ENCODE data around the gene DDX39B. TPM values are rescaled to one million over a fixed set of nuclear protein-coding genes. Genes with fewer than 3 reads are reported as not detected.

Gene DDX39B
- total and polyA plus RNA-seq, 9 of the 15 experiments (the other 6 are each of a cell fraction or from before 2014, with no cell fraction given) = 479 to 869 (median 592) TPM

- FAIRE-seq = peak; percentile 88
- peaks cover 6% of the 10 kb centered on the region for H3K9me1 ChIP-seq (ENCODE audit: control insufficient read depth, insufficient read depth, low read length)
- intact Hi-C loops (cut with micrococcal nuclease) = no loop called here
- H2AFZ ChIP-seq (ENCODE audit: low read depth, low read length) = no peak overlapping the region
- no peak overlapping the region for H3K4me3 ChIP-seq
- in situ Hi-C loops (cut with MboI) = no loop called here
- H4K20me1 ChIP-seq (replicated peaks; ENCODE audit: control insufficient read depth, insufficient read depth, low read length) = no peaks in the 10 kb centered on the region
- H3K9me3 ChIP-seq (replicated peaks; ENCODE audit: control insufficient read depth, insufficient read depth, low read depth, low read length) = no peaks in the 10 kb centered on the region
- POLR2A ChIA-PET = interaction anchor here (0.7 to 5.8 kb wide), 8 partner anchors 11 to 238 kb away, joined by 3 to 38 read pairs (median 4); partner anchors contain the start of genes ATP6V1G2, DDX39B, NFKBIL1 and PRRC2A
- CTCF ChIA-PET (ENCODE audit: low intra/inter-chr PET ratio) = no interaction called here
- H3K27ac ChIP-seq (ENCODE audit: extremely low read depth, low read depth, low read length) = peak overlapping the region; percentile 41
- peak; percentile 79 for ATAC-seq
- H3K36me3 ChIP-seq (ENCODE audit: control insufficient read depth, insufficient read depth, low read length) = peaks cover 46% of the 10 kb centered on the region
- peak overlapping the region; percentile 4 to 77; a peak in 2 of 4 replicates for H3K9ac ChIP-seq (ENCODE audit: insufficient read depth in 1 of 2, low read depth in 2 of 2, low read length in 2 of 2)
- peak overlapping the region; percentile 17; the same call in 1 of the 2 replicates for H3K4me2 ChIP-seq (ENCODE audit: insufficient read depth, low read length)
- peak; percentile 66 to 92 (median 76) for DNase-seq (ENCODE audit: extremely low read depth in 1 of 4, low spot score in 3 of 4)
- no TSS peak for BruUV-seq (replicated peaks)
- H3K27me3 ChIP-seq (ENCODE audit: control insufficient read depth in 2 of 2, insufficient read depth in 2 of 2, low read length in 2 of 2) = no peaks in the 10 kb centered on the region
- H3K4me1 ChIP-seq (replicated peaks in 1 of 2; ENCODE audit: control insufficient read depth in 2 of 2, insufficient read depth in 2 of 2, low read length in 2 of 2) = peaks cover 47 to 64% of the 10 kb centered on the region in 2 experiments
- WGBS (ENCODE audit: insufficient coverage, low coverage, missing lambda C conversion rate) = 8% methylated on average over 7 of the region's 7 CpGs
- H3K79me2 ChIP-seq (ENCODE audit: control insufficient read depth, insufficient read depth, low read length) = no peaks in the 10 kb centered on the region
- no peak for TF ChIP-seq ZNF277 (CRISPR knock-in tag; IDR thresholded peaks at IDR 0.05; ENCODE audit: borderline replicate concordance)
- TF ChIP-seq TRIM24 (IDR thresholded peaks at IDR 0.05) = 0 out of 4 replicates have a peak, but pooled peaks have one; percentile 21 to 42
- TF ChIP-seq GMEB1 (CRISPR knock-in tag; IDR thresholded peaks at IDR 0.05) = no peak
- TF ChIP-seq PKNOX1 (IDR thresholded peaks at IDR 0.05) = no peak
- no peak for TF ChIP-seq KLF10 (CRISPR knock-in tag; IDR thresholded peaks at IDR 0.05)
- peak; percentile 23 for TF ChIP-seq CCNT2 (IDR thresholded peaks at IDR 0.05; ENCODE audit: borderline replicate concordance, extremely low read depth, insufficient read length, low read depth, low read length)
- TF ChIP-seq ZNF239 (CRISPR knock-in tag; IDR thresholded peaks at IDR 0.05) = peak; percentile 63
- no peak for TF ChIP-seq HNRNPLL (IDR thresholded peaks at IDR 0.05; ENCODE audit: low read depth, low read length, poor library complexity, severe bottlenecking)
- peak; percentile 32; the same call in 1 of the 2 replicates for TF ChIP-seq NCOA6 (IDR thresholded peaks at IDR 0.05)
- TF ChIP-seq ZBTB9 (CRISPR knock-in tag; IDR thresholded peaks at IDR 0.05) = 0 out of 2 replicates have a peak, but pooled peaks have one; percentile 43
- 0 out of 2 replicates have a peak, but pooled peaks have one; percentile 40 for TF ChIP-seq HMG20B (CRISPR knock-in tag; IDR thresholded peaks at IDR 0.05)
- TF ChIP-seq ZFP1 (CRISPR knock-in tag; IDR thresholded peaks at IDR 0.05) = peak; percentile 7; the same call in 1 of the 2 replicates
- no peak for TF ChIP-seq ZNF668 (CRISPR knock-in tag; IDR thresholded peaks at IDR 0.05)
- TF ChIP-seq DNMT1 (IDR thresholded peaks at IDR 0.05) = no peak
- peak; percentile 61 for TF ChIP-seq CXXC5 (CRISPR knock-in tag; IDR thresholded peaks at IDR 0.05)
- TF ChIP-seq KLF1 (tag; IDR thresholded peaks at IDR 0.05) = no peak
- TF ChIP-seq NFE2 (IDR thresholded peaks at IDR 0.05; ENCODE audit: low read depth) = peak; percentile 21; the same call in 1 of the 2 replicates
- TF ChIP-seq ZKSCAN8 (CRISPR knock-in tag; IDR thresholded peaks at IDR 0.05) = peak; percentile 71
These were observed 18.3 kb upstream of the DDX39B start for GRCh38 chr6:31559958-31560696.
